COLO668 (cell line): Measurements from ENCODE around the gene FIBCD1.
A peak's percentile ranks its signal among the peaks of the same experiment; 100 is the strongest.

ENCODE experiments used
- DNase-seq: peaks from one replicate; lab custom pipeline; 2025; ENCODE audit not compliant: unreplicated experiment; lab: John Stamatoyannopoulos, UW

Gene FIBCD1

DNA sequence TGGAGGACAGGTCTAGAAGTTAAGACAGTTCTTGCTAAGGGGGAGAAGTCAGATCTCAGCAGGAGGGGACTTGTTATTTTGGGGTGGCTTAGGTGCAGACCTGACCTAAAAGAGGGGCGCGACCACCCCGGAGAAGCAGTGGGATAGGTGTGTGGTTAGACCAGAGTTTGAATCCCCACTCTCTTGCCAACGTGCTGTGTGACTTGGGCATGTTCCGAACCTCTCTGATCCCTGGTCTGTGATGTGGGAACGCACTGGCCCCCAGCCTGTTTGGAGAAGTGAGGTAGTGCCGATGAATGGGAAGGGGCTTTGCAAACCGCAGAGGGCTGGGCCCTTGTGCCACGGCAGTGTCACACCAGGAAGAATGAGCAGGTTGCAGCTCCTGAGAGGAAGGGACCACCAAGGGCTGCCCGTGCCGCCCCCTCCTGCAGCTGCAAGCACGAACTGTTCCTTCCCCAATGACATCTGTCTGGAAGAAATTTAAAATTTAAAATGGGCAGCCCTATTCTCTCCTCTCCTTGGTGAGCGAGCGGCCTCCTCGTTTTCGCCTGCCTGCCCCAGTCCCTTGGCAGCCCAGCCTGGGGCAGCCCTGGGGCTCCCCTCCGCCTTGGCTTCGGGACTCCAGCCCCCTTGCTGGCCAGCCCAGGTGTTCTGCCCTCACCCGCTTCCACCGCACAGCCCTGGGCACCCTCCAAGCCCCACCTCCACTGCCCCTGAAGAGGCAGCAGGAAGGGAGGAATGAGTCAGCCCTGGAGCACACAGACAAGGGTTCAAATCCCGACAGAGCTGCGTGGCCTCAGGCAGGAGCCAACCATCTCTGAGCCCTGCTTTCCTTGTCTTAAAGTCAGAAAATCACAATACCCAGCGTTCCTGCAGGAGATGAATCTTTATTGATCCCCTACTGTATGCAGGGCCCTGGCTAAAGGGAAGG is 1.6 kb downstream of the FIBCD1 start:
- DNase-seq = no peak

DNA sequence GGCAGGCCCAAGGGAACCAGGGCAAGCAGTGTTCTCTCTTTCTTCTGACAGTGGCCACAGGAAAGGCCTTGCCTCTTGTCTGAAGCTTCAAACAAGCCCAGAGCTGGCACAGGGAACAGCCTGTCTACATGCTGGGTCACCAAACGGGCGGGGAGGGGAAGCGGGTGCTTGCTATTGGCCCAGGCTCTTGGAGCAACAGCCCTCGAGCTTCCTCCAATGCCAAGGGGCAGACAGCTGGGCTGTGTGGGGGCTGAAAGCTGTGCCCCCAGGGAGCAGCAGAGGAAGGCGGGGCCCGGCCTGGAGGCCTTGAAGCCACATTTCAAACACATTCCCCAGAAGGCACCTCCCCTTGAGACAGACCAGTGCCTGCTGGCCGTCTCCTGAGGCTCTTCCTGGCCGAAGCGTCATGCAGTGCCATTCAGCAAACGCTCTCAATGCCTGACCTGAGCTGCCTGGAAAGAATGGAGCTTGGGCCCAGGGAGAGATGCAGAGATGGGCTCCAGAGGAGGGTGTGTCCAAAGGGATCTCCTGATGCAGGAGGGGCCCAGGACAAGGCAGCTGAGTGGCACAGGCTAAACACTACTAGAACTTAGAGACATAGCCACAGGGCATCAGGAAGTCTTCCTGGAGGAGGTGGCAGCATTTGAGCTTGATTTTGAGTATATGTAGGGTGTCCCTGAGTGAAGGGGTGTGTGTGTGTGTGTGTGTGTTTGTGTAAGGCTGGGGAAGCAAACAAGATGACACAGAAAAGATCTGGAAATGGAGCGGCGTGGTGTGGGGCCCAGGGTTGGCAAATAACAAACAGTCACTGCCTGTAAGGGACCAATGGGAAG is 2.5 kb downstream of the FIBCD1 start:
- DNase-seq = no peak

- no peak for DNase-seq
Measured at GRCh38 chr9:130935648-130936271, 3.3 kb downstream of the FIBCD1 start.

DNA sequence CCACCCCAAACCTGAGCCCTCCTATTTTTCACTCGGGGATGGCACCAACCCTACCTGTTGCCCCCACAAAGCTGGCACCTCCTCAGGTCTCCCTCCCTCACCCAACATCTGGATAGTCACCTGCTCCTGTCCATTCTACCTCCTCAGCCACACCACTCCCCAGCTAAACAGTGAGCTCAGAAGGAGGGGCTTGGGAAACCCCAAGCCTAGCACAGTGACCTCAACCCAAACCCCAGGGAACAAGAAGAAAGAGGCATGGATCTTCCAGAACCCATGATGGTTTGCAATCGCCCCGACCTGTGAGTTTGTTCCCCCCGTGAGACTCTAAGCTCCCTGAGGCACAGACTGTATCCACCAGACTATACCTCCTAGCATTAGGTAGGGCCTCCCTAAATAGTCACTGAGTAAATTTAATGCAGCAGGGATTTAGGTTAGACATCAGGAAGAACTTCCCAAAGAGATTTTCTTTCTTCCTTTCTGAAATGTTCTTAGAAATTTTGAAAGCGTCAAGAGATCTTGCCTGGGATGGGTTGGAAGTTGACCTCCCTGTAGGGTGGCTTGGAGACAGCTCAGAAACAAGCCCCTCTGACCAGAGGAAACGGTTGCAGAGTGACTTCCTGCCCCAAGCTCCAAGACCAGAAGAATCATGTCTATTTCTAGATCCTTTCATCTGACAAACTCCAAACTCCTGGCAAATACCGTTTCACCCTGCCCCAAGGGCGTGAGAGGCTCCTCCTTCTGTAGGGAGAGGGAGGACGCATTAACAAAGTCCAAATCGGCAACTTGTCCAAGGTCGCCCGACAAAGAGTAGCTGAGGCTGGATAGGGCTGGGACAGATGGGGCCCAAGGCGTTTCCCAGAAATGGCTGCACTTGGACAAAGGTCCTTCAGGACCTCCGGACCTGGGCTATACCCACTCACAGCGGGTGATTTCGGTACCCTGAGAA is 4.1 kb downstream of the FIBCD1 start:
- no peak for DNase-seq

- DNase-seq = no peak
Measured at GRCh38 chr9:130934246-130934645, 4.8 kb downstream of the FIBCD1 start.

DNA sequence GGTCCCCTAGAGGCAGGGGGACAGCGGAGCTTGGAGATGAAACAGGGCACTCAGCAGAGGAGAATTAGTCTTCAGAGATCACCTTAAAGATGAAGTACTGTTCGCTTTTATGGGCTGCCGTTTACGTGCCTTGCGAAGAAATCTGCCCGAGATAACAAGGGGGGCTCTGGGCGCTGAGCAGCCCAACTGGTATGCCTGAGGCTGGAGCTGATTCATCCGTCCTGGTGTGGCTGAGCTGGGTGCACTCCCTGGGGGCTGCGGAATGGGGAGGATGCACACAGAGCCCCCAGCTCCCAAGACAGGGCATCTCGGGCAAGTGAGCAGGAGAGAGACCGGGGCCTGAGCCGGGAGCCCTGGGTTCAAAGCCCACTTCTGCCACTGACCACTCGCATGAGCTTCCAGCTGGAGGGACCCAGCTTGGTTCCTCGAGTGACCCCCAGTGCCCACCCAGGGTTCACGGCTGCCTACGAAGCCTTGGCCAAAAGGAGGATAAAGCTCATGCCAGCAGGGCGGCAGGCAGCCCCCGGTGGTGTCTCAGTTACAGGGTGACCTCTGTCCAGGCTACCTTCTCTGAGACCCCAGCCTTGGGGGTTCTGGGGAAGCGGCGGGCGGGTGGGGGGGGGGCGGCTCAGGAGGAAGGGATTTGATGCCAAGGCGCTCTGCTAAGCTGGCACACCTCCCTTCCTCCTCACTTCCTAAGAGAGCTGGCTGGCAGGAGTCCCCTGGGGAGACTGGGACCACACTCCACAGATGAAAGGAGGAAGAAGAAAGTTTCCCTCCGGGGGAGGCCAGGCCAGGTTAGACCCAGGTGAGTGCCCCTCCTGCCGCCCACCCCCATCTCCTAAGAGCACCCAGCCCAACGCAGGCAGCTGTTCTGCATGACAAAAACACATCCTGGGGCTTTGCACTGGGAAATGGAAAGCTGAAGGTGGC is 5.7 kb downstream of the FIBCD1 start:
- DNase-seq = no peak

GRCh38 chr9:130932255-130933079 is 6.6 kb downstream of the FIBCD1 start:
- DNase-seq = no peak

DNA sequence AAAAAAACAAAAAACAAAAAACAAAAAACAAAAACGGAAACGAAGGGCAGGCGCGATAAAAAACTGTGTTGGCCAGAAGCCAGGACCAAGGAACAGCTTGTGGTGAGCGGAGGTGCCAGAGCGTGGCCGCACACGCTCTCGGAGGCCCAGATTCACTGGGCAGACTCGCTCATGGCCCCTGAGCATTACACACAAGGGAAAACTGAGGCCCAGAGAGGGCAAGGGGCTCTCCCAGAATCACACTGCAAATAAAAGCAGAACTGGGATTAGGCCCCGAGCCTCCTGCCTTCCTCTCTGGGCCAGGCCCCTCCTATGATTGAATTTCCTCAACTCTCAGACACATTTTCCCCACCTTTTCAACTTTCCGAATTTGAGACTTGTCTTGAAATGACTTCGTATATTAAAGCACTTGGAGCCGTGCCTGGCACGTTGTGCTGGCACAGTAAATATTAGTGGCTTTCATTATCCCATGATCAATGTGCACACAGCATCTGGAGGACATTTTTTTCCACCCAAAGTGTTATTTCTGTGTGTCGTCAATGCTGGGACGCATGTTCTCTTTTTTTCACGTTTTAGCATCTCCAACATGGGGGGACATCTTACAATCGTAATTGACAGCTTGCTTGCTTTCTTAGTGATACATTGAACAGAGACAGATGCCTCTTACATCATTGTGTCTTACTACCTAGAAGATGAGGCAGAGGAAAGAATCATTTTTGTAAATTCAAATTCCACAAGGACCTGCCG is 7.4 kb downstream of the FIBCD1 start:
- DNase-seq = no peak

DNA sequence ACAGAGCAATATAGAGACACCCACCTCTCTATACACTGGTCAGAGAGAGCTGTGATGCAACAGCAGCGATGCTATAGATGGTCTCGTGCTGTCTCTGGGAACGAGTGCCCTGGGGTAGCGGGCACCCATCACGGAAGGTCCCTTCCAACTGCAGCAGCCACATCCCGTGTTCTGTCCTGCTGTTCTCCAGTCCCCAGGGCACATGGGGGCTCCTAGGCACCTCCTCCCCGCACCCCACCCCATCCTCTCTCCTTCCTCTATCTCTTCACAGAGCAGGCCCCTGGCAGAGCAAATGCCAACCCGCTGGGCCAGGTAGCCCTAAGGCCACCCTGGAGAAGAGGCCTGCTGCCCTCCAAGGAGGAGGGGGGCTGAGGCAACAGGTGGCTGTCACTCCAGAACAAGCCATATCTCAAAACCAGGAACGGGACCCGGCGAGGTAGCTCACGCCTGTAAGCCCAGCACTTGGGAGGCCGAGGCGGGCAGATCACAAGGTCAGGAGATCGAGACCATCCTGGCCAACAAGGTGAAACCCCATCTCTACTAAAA is 8.2 kb downstream of the FIBCD1 start:
- no peak for DNase-seq

DNA sequence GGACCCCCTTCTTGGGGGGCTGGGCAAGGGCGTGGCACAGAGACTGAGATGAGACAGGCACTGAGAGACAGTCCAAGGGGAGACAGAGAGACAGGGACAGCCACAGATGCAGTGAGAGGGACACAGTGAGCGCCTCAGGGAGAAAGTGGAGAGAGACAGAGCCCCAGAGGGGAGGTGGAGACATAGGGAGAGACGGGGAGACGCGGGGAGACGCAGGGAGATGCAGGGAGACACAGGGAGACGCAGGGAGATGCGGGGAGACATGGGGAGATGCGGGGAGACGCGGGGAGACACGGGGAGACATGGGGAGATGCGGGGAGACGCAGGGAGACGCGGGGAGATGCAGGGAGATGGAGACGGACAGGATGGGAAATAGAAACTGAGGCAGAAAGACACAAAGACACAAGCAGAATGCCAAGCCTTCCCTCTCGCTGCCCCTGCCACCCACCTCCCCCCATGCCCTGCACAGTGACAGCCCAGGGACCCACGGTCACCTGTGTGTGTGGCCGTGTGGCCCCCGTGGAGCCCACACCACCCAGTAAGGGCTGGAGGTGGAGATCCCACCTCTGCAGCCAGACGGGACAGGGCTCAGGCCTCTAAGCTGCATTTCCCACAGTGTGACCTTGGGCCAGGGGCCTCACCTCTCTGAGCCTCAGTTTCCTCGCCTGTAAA is 8.8 kb downstream of the FIBCD1 start:
- DNase-seq = no peak

DNA sequence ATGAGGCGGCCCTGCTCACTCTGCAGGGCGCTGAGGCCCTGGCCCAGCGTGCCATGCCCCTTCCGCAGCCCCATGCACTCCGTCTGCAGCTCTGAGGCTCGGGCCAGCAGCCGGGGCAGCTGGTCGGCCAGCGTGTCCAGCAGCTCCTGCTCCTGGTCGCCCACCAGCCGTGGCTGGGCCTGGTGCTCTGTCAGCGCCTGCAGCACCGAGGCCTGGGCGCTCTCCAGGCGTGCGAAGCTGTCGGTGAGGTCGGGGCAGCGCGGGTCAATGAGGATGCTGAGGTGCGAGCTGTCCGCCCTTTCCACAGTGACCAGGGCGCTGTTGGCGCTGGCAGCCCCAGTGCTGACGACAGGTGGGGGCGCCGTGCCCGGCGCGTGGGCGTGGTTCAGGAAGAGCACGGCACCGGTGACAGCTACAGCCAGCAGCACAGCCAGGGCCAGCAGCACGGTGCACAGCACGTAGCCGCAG is 9.4 kb downstream of the FIBCD1 start:
- no peak for DNase-seq

GRCh38 chr9:130927995-130928900 is 10.8 kb downstream of the FIBCD1 start:
- peak; percentile 63 for DNase-seq

DNA sequence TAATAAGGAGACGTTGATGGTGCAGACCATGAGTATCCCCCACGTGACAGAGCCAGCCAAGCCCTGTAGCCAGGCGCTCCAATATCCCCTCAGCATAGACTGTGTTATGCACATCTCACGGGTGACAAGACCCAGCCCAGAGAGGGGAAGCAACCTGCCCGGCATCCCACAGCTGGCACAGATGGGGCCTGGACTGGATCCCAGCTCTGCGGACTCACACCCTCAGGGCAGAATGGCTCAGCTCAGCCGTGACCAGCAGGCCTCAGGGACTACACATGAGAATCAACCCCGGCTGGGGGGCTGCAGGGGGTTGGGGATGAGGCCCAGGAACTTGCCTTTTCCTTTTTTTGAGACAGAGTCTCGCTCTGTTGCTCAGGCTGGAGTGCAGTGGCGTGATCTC is 11.7 kb downstream of the FIBCD1 start:
- no peak for DNase-seq

GRCh38 chr9:130925050-130925678 is 13.9 kb downstream of the FIBCD1 start:
- DNase-seq = no peak

GRCh38 chr9:130924448-130924788 is 14.6 kb downstream of the FIBCD1 start:
- no peak for DNase-seq
